ENCODE results near the gene CLP1.
"Not testable (repeated sequence)": the region's sequence is repeated elsewhere in the genome, so short reads cannot be mapped to it uniquely, and the experiment has no call there.

CLP1 gene

GRCh38 chr11:57649826-57650738 lies 7.5 kb upstream of the CLP1 start, which contains the start of gene YPEL4:
Gene YPEL4 (minus strand): TSS chr11:57649912. CDS start chr11:57647107, 2,805 bp downstream.
- Histone ChIP-seq H3K36me3 (ENCODE audit: control insufficient read depth, insufficient read depth, low read length) (no peaks in the 10 kb centered on the region), H3K4me1 (ENCODE audit: control insufficient read depth, insufficient read depth, low read length) (peaks cover 57% of the 10 kb centered on the region), H3K4me3 (ENCODE audit: low read depth, low read length) (peak within 1 kb of the TSS; percentile 55), H3K9me3 (ENCODE audit: control insufficient read depth, insufficient read depth, low read length) (no peaks in the 10 kb centered on the region), H3K27ac (ENCODE audit: low read depth, low read length) (peak within 1 kb of the TSS; percentile 80), H3K27me3 (ENCODE audit: control insufficient read depth, insufficient read depth, low read length) (peaks cover 19% of the 10 kb centered on the region), H3K9ac (ENCODE audit: low read depth, low read length) (no peak within 1 kb of the TSS; the same call in 1 of the 2 replicates)

DNA sequence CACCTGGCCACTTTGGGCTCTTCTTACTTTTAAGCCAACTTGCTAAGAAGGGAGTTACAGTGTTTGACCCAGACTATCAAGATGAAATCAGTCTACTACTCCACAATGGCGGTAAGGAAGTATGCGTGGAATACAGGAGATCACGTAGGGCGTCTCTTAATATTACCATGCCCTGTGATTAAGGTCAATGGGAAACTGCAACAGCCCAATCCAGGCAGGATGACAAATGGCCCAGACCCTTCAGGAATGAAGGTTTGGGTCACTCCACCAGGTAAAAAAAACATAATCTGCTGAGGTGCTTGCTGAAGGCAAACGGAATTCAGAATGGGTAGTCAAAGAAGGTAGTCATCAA lies 6.8 kb upstream of the CLP1 start:
- Histone ChIP-seq H3K4me1 (ENCODE audit: control insufficient read depth, insufficient read depth, low read length) (peaks cover 50% of the 10 kb centered on the region), H3K9me3 (ENCODE audit: control insufficient read depth, insufficient read depth, low read length) (no peaks in the 10 kb centered on the region)

GRCh38 chr11:57651408-57651807 lies 6.2 kb upstream of the CLP1 start:
- H3K27ac ChIP-seq (ENCODE audit: low read depth, low read length), result no peak overlapping the region
- no peak overlapping the region for H3K9ac ChIP-seq (ENCODE audit: low read depth, low read length)
- H3K4me3 ChIP-seq (ENCODE audit: low read depth, low read length), result no peak overlapping the region
- peaks cover 19% of the 10 kb centered on the region for H3K27me3 ChIP-seq (ENCODE audit: control insufficient read depth, insufficient read depth, low read length)
- peaks cover 44% of the 10 kb centered on the region for H3K4me1 ChIP-seq (ENCODE audit: control insufficient read depth, insufficient read depth, low read length)
- H3K9me3 ChIP-seq (ENCODE audit: control insufficient read depth, insufficient read depth, low read length), result no peaks in the 10 kb centered on the region
- no peaks in the 10 kb centered on the region for H3K36me3 ChIP-seq (ENCODE audit: control insufficient read depth, insufficient read depth, low read length)

More for the DNA sequence above, 6.8 kb upstream of the CLP1 start:
- Histone ChIP-seq H3K27ac (ENCODE audit: low read depth, low read length) (no peak overlapping the region), H3K36me3 (ENCODE audit: control insufficient read depth, insufficient read depth, low read length) (no peaks in the 10 kb centered on the region), H3K27me3 (ENCODE audit: control insufficient read depth, insufficient read depth, low read length) (peaks cover 19% of the 10 kb centered on the region), H3K9ac (ENCODE audit: low read depth, low read length) (no peak overlapping the region), H3K4me3 (ENCODE audit: low read depth, low read length) (peak overlapping the region; percentile 44; the same call in 1 of the 2 replicates)

- not testable (repeated sequence) for H3K27ac ChIP-seq (ENCODE audit: low read depth, low read length); H3K4me3 ChIP-seq (ENCODE audit: low read depth, low read length); H3K36me3 ChIP-seq (ENCODE audit: control insufficient read depth, insufficient read depth, low read length); H3K9me3 ChIP-seq (ENCODE audit: control insufficient read depth, insufficient read depth, low read length); H3K9ac ChIP-seq (ENCODE audit: low read depth, low read length)
- Histone ChIP-seq H3K27me3 (ENCODE audit: control insufficient read depth, insufficient read depth, low read length) (peaks cover 19% of the 10 kb centered on the region), H3K4me1 (ENCODE audit: control insufficient read depth, insufficient read depth, low read length) (peaks cover 35% of the 10 kb centered on the region)
These were observed 5.3 kb upstream of the CLP1 start for GRCh38 chr11:57652230-57652629.

DNA sequence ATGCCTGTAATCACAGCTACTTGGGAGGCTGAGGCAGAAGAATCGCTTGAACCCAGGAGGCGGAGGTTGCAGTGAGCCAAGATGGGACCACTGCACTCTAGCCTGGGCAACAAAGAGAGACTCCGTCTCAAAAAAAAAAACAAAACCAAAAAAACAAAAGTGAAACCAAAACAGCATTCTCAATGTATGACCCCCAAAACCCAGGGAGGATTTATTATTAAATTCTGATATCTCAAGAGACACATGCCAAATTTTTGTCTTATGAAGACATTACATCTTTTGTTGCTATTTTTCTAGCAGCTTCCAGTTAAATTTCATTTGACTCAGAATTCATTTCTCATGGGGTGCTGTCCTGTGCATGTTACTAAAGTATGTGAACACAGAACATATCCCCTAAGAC lies 4.9 kb upstream of the CLP1 start:
- H3K9me3 ChIP-seq (ENCODE audit: control insufficient read depth, insufficient read depth, low read length), result no peaks in the 10 kb centered on the region
- H3K4me3 ChIP-seq (ENCODE audit: low read depth, low read length), result no peak overlapping the region
- H3K4me1 ChIP-seq (ENCODE audit: control insufficient read depth, insufficient read depth, low read length), result peaks cover 31% of the 10 kb centered on the region
- no peak overlapping the region for H3K9ac ChIP-seq (ENCODE audit: low read depth, low read length)
- H3K36me3 ChIP-seq (ENCODE audit: control insufficient read depth, insufficient read depth, low read length), result no peaks in the 10 kb centered on the region
- H3K27ac ChIP-seq (ENCODE audit: low read depth, low read length), result no peak overlapping the region
- peaks cover 19% of the 10 kb centered on the region for H3K27me3 ChIP-seq (ENCODE audit: control insufficient read depth, insufficient read depth, low read length)

DNA sequence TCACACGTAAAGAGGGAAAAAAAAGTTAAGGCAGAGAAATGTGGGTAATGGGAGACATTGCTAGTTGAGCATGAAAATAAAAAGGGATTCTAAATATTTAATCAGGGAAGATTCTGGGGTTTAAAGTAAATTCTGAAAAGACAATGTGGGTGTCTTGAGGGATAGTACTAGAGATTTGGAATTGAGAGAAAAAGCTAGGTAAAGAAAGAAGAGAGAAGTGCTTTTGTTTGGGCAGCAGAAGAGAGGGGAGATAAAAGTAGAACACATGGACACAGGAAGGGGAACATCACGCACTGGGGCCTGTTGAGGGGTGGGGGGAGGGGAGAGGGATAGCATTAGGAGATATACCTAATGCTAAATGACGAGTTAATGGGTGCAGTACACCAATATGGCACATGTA lies 4.4 kb upstream of the CLP1 start:
- peaks cover 26% of the 10 kb centered on the region for H3K4me1 ChIP-seq (ENCODE audit: control insufficient read depth, insufficient read depth, low read length)
- no peak overlapping the region for H3K27ac ChIP-seq (ENCODE audit: low read depth, low read length)
- peaks cover 19% of the 10 kb centered on the region for H3K27me3 ChIP-seq (ENCODE audit: control insufficient read depth, insufficient read depth, low read length)
- H3K36me3 ChIP-seq (ENCODE audit: control insufficient read depth, insufficient read depth, low read length), result no peaks in the 10 kb centered on the region
- H3K9ac ChIP-seq (ENCODE audit: low read depth, low read length), result no peak overlapping the region
- H3K4me3 ChIP-seq (ENCODE audit: low read depth, low read length), result no peak overlapping the region
- H3K9me3 ChIP-seq (ENCODE audit: control insufficient read depth, insufficient read depth, low read length), result no peaks in the 10 kb centered on the region

GRCh38 chr11:57656885-57657193 lies 723 bp upstream of the CLP1 start:
- Histone ChIP-seq H3K9me3 (ENCODE audit: control insufficient read depth, insufficient read depth, low read length) (no peaks in the 10 kb centered on the region), H3K36me3 (ENCODE audit: control insufficient read depth, insufficient read depth, low read length) (peaks cover 27% of the 10 kb centered on the region), H3K4me3 (ENCODE audit: low read depth, low read length) (peak overlapping the region; percentile 91), H3K9ac (ENCODE audit: low read depth, low read length) (peak overlapping the region; percentile 53; the same call in 1 of the 2 replicates), H3K4me1 (ENCODE audit: control insufficient read depth, insufficient read depth, low read length) (peaks cover 6% of the 10 kb centered on the region), H3K27ac (ENCODE audit: low read depth, low read length) (peak overlapping the region; percentile 77), H3K27me3 (ENCODE audit: control insufficient read depth, insufficient read depth, low read length) (peaks cover 10% of the 10 kb centered on the region)

- peaks cover under 1% of the 10 kb centered on the region for H3K27me3 ChIP-seq (ENCODE audit: control insufficient read depth, insufficient read depth, low read length)
- peaks cover 30% of the 10 kb centered on the region for H3K36me3 ChIP-seq (ENCODE audit: control insufficient read depth, insufficient read depth, low read length)
- peak overlapping the region; percentile 74 for H3K9ac ChIP-seq (ENCODE audit: low read depth, low read length)
- H3K27ac ChIP-seq (ENCODE audit: low read depth, low read length), result peak overlapping the region; percentile 53
- peaks cover 3% of the 10 kb centered on the region for H3K4me1 ChIP-seq (ENCODE audit: control insufficient read depth, insufficient read depth, low read length)
- peak overlapping the region; percentile 91 for H3K4me3 ChIP-seq (ENCODE audit: low read depth, low read length)
- no peaks in the 10 kb centered on the region for H3K9me3 ChIP-seq (ENCODE audit: control insufficient read depth, insufficient read depth, low read length)
These were observed 430 bp downstream of the CLP1 start for GRCh38 chr11:57658023-57658361.

- no peak overlapping the region for H3K27ac ChIP-seq (ENCODE audit: low read depth, low read length)
- H3K9ac ChIP-seq (ENCODE audit: low read depth, low read length), result no peak overlapping the region
- no peaks in the 10 kb centered on the region; the same call in 1 of the 2 replicates for H3K27me3 ChIP-seq (ENCODE audit: control insufficient read depth, insufficient read depth, low read length)
- H3K4me1 ChIP-seq (ENCODE audit: control insufficient read depth, insufficient read depth, low read length), result no peaks in the 10 kb centered on the region
- H3K9me3 ChIP-seq (ENCODE audit: control insufficient read depth, insufficient read depth, low read length), result no peaks in the 10 kb centered on the region
- H3K36me3 ChIP-seq (ENCODE audit: control insufficient read depth, insufficient read depth, low read length), result peaks cover 30% of the 10 kb centered on the region
- no peak overlapping the region for H3K4me3 ChIP-seq (ENCODE audit: low read depth, low read length)
These were observed 2.1 kb downstream of the CLP1 start for GRCh38 chr11:57659669-57660068.

DNA sequence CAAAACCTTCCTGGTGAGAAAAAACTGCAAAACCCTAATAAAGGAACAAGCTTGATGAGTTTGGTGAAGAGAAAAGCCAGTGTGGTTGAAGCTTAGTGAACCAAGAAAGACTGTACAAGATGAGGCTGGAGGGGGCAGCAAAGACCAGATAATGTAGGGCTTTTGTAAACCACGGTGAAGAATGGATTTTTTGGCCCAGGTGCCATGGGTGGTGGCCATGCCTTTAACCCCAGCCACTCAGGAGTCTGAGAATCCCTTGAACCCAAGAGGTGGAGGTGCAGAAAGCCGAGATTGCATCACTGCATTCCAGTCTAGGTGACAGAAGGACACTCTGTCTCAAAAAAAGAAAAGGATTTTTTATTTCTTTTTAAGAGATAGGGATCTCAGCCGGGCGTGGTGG lies 5.3 kb downstream of the CLP1 start:
- Histone ChIP-seq H3K4me1 (ENCODE audit: control insufficient read depth, insufficient read depth, low read length) (no peaks in the 10 kb centered on the region), H3K4me3 (ENCODE audit: low read depth, low read length) (no peak overlapping the region), H3K9me3 (ENCODE audit: control insufficient read depth, insufficient read depth, low read length) (no peaks in the 10 kb centered on the region), H3K36me3 (ENCODE audit: control insufficient read depth, insufficient read depth, low read length) (peaks cover 30% of the 10 kb centered on the region), H3K27ac (ENCODE audit: low read depth, low read length) (no peak overlapping the region), H3K27me3 (ENCODE audit: control insufficient read depth, insufficient read depth, low read length) (no peaks in the 10 kb centered on the region), H3K9ac (ENCODE audit: low read depth, low read length) (no peak overlapping the region)

GRCh38 chr11:57663975-57664374 lies 6.4 kb downstream of the CLP1 start:
- Histone ChIP-seq H3K9me3 (ENCODE audit: control insufficient read depth, insufficient read depth, low read length) (no peaks in the 10 kb centered on the region), H3K9ac (ENCODE audit: low read depth, low read length) (no peak overlapping the region), H3K36me3 (ENCODE audit: control insufficient read depth, insufficient read depth, low read length) (peaks cover 30% of the 10 kb centered on the region), H3K27ac (ENCODE audit: low read depth, low read length) (no peak overlapping the region), H3K4me3 (ENCODE audit: low read depth, low read length) (no peak overlapping the region), H3K4me1 (ENCODE audit: control insufficient read depth, insufficient read depth, low read length) (no peaks in the 10 kb centered on the region; the same call in 1 of the 2 replicates), H3K27me3 (ENCODE audit: control insufficient read depth, insufficient read depth, low read length) (no peaks in the 10 kb centered on the region)
